ENCODE measurements around the gene DUSP14.
A peak's percentile ranks its signal among the peaks of the same experiment; 100 is the strongest.
"Not testable (repeated sequence)": the region's sequence is repeated elsewhere in the genome, so short reads cannot be mapped to it uniquely, and the experiment has no call there.

Gene DUSP14

DNA sequence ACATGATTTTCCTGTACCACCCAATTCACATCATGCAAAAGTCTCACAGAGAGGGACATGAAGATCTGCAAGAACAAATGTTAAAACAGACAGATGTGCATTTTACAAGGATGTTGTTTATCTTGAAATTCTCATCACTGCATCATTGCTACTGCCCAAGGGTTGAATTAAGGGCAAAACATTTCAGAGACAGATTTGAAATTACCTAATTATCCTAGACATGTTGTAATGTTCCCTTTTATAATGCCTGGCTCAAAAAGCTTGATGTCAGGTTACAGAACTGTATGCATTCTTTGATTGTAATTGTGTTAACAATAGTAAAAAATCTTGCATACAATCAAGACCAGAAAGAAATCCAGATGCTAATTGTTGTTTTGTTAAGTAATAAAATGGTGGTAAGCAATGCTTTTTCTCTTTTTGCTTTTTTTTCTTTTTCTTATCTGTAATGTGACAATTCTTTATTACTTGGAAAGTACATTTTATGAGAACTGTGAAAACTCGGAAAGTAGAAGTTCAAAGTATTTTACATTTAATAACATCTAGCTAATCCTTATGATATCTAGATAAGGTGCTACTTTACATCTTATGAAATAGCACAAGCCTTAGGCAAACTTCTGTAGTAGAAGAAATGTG is 3.6 kb upstream of the DUSP14 start:
- no peak for DNase-seq

DNA sequence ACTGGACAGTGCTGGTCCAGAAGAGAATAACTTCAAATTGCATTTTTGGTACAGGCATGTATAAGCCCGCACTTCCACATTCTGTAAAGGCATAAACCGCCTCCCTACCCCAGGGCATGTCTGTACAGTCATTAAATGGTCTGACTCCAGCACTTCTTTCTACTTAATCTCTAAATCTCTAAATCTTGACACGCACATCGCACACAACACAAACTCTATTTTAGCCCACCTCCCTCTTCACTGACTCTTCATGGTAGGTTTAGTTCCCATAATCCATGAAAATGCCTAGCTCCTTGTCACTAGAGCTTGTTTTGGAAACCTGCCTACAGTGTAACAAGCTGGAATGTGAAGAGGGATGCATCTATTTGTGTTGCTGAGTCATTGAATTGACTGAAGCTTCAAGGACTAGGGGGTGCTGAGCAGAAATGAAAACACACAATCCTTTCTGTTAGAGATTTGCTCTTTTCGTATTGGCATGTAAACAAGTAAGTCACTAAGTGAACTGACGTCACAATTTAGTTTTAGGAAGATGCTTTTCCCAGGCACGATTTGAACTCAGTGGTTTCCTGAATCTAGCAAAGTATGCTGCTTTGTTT is 1.6 kb upstream of the DUSP14 start:
- peak; percentile 89 for DNase-seq

DNA sequence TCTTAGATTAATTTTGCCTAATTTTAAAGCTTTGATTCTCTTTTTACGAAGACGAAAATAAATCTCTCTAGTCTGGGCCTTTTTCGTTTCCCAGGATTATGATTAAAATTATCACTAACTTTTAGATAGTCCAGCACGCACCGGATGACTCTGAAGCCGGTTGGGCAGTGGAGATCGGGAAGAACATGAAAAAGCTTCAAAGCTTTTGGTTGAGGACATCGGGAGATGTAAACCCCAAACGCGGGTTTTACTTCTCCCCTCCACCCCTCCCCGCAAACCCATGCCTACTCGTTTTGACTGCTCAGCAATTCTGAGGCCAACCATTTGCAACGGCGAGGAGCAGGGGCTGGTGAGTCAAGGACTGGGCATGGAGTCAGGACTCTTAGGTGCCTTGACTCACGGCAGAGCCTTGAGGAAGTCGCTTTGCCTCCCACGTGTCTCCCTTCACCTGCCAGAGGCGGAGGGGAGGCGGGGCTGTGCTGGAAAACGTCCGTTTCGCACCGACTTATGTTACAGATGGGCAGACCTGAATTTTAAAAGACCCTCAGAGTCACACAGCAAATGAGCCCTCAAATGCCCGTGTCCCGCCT is 989 bp upstream of the DUSP14 start:
- peak; percentile 69 for DNase-seq

DNA sequence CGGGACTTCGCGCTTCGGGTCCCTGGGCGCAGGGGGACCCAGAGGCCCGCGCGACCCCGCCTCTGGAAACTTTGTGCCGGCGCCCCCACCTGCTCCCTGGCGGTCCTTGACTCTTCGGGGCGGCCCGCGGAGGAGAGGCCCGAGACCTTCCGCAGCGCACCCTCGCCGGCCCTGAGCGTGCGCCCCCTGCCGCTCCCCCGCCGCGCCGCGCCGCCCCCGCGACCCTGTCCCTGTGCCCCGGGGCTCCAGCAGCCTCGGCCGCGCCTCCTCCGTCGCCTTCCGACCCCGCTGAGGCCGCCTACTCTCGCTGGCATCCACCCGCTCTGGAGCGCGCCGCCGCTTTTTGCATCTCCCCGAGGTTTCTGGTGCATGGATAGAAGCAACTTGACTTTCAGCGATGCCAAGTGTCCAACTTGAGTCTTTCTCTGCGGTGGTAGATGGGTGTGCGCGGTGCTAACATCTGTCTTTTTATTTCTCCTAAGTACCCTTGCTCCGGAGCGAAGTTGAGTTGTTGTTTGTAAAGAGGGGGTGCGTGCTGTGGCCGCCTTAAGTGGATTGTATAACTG is 414 bp downstream of the DUSP14 start:
- DNase-seq: peak; percentile 70

DNA sequence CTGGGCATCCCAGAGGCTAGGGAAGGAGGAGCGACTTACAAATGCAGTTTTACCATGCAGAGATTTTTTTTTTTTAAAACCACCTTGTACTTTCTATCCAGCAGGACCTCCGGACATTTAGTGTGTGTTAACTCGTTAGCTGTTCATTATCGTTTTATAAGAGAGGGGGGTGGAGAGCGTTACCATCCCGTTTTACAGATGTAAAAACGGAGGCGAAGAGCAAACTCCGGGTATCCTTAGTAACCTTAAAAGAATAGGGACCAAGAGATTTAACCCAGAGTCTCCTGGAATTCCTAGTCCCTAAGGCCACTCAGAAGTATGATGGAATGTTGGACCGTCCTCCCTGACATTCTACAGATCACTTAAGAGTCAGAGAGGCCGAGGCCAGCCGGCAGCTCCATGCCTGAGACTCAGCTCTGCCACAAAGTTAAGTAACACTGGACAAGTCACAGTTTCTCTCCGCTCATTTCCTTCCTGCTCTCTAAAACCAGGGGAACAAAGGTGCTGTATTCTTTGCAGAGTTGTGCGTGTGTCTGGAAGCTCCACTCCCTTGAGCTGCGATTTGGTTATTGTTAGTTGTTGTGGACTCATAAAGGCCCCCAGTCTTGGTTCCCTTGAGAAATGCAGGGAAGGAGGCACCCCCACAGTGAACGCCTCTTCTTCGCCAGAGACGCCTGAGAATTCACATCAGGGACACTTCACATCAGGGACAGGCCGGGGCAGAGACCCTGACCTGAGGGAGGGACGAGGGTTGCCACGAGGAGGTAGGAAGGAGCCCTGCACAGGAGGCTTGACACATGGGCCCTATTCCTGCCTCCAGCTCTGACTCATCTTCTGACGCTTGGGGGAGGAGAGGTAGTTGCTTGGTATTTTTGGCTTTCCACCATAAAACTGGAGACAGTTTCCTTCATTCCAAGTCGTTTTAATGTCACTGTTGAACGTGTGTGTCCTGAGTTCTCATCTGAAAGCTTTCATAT is 1.2 kb downstream of the DUSP14 start:
- no peak for DNase-seq

DNA sequence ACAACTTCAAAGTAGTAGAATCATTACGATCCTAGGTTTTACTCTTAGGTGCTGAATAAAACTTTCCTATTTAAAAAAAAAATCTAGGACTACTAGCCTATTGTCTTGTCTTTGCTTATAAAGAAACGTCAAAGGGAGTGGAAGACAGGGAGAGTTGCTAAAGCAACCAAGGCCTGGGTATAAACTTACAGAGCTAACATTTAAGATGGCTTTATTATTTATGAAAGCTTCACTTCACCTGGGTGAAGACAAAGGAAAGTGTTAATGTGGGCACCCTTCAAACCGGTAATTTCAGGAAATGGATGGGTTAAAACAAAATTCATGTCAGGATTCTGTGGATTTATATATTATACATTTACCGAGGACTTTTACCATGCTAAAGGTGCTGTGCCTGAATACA is 2.5 kb downstream of the DUSP14 start:
- no peak for DNase-seq

DNA sequence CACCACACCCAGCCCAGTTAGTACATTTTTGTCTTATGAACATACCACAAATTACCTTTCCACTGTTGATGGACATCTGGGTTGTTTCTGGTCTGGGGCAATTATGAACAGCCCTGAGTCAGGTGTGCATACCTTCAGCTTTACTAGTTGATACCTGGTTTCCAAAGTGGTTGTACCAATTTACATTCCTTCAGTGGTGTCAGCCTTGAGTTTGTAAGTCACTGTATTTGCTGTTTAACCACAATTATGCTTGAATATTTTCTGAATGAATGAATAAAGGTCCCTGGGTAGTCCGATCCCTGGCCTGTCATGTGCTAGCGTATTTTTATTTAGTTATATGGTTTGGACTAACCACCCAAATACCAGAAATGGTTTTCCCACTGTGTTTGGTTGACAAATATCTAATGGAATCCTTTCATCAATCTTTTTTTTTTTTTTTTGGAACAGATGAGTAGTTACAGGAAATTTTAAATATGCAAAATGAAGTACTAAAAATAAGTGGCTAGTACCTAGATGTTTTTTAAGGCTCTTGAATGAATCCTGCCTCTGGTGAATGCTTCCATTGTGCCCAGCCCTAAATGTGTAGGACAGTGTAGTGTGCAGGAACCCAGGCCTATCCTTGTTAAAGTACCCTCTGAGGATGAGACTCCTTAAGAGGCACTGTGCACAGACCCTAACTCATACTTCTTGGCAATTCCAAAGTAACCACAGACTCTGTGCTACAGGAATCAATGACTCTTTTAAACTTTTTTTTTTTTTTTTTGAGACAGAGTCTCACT is 3.7 kb downstream of the DUSP14 start:
- no peak for DNase-seq

DNA sequence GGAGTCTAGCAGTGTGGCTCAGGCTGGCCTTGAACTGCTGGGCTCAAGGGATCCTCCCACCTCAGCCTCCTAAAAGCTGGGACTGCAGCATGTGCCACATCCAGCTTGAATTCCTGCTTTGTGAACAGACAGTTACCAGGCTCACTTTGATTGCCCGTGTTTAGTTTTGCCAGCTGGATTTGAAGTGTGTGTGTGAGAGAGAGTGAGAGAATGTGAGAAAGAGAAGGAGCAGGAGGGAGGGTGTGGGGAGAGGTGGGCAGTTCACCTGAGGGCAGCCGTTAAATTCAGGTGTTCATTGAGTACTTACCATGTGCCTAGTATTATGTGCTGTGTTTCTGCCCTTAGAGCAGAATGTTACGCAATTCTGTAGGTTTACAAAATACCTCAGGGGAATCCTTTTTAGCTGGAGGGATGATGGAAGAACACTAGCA is 4.7 kb downstream of the DUSP14 start:
- no peak for DNase-seq

DNA sequence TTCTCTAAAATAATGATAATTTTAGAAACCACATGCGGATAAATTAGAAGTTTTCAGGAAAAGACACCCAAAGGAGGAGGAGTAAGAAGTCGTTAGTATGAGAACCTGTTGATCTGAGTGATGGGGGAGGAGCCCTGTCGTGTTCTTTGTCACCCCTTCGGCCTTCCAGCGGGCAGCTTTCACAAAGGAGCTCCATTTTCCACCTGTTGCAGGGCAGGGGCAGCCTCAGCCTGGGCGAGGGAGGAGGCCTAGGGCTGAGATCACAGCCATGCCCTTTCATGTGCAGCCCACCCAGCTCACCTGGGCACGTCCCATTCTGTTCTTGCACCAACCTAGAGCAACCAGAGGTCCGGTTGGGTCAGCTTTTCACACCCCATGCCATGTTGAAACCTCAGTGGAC is 5.3 kb downstream of the DUSP14 start:
- no peak for DNase-seq

DNA sequence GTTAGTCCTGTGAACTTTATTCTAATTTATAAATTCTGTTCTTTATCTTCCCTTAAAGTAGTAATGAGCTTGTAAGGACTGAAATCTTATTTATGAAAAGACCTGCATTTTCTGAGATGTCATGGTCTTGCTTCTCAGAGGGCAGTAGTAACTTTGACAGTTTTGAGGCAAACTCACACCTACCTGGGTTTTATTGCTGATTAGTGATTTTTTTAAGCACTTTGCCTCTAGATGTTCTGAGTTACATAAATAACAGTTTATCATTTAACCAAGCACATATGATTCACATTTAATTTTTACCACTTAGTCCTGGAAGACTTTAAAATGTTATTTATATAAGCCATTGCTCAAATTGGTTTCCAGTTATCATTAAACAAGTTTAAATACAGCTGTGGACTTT is 10.7 kb downstream of the DUSP14 start:
- DNase-seq: no peak

DNA sequence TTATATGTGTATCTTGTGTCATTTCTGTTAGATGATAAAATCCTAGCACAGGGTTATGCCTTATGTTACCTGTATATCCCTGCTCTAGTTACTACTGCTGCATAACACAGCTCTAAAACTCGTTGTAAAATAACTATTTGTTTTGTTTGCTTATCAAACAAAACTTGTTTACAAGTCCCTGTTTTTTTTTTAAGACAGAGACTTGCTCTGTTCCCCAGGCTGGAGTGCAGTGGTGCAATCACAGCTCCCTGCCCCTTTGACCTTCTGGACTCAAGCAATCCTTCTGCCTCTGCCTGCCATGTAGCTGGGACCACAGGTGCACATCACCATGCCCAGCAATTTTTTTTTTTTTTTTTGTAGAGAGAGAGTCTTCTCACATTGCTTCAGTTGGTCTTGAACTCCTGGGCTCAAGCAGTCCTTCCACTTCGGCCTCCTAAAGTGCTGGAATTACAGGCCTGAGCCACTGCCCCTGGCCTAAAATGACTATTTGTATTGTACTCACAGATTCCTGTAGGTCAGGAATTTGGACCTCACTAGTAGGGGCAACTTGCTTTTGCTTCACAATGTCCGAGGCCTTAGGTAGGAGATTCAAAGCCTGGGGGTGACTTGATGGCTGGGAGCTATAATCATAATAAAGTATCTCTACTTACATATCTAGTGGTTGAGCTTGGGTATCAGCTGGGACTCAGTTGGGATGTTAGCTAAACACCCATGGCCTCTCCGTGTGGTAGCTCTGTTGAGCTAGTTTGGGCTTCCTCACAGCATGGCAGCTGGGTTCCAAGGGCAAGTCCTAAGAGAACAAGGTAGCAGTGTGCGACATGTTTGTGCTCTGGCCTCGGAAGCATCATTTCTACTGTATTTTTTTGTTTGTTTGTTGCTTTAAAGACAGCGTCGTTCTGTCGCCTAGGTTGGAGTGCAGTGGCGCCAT is 12.6 kb downstream of the DUSP14 start:
- no peak for DNase-seq

DNA sequence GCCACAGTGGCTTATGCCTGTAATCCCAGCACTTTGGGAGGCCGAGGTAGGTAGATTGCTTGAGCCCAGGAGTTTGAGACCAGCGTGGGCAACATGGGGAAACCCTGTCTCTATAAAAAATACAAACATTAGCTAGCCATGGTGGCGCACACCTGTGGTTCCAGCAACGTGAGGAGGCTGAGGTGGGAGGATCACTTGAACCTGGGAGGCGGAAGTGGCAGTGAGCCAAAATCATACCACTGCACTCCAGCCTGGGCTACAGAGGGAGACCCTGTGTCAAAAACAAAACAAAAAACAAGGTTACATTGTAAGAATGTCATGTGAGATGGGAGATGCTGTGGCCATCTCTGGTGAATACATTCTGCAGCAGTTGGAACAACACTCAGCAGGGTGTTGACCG is 13.5 kb downstream of the DUSP14 start:
- no peak for DNase-seq

DNA sequence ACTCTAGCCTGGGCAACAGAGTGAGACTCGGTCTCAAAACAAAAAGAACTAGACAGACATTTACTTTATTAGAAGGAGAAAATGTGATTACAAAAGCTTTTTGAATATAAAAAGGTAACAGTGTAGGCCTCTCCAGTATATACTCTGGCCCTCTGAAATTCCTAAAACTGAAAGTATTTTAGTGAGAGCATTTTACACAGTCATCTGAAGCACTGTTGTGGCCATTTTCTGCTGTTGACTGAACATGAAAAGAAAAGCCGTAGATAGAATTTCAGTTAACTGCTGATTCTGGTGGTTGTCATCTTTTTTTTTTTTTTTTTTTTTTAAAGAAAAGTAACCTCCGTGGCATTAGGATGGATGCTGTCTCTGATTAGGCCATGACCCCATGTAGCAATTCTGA is 15.6 kb downstream of the DUSP14 start:
- no peak for DNase-seq

DNA sequence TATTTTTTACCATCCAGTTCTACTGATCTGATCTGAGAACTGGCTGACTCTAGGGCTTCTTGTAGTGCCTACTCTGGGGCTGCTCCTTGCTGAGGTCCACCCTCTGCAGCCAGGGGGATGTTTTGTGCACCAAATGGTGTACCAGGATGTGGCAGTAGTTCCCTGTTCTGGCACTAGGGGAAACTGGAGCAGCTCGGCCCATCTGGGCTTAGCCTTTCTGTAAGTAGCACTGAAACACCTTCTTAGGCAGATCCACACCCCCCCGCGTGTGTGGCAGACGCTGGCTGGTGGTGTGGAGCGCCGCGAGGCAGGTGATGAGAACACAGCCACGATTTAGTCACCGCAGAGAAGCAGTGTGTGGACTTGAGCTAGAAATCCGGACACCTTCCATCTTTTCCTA is 17.0 kb downstream of the DUSP14 start:
- DNase-seq: no peak

DNA sequence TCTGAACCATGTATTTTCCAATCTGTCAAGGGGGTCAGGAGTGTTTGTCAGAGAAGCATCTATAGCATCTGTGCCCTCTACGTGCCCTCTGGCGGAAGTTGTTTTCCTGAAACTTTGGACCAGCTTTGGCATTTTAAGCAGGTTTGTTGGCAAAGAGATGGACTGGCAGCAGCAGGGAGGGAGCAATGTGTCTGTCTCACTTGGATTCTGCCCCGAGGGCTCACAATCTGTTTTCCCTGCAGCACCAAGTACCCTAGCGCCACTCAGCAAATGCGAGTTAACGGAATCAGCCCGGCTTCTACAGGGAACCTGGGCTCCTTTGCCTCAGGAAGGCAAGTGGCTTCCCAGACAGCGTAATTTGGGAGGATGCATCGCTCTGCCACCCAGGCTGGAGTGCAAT is 17.4 kb downstream of the DUSP14 start:
- DNase-seq: no peak

DNA sequence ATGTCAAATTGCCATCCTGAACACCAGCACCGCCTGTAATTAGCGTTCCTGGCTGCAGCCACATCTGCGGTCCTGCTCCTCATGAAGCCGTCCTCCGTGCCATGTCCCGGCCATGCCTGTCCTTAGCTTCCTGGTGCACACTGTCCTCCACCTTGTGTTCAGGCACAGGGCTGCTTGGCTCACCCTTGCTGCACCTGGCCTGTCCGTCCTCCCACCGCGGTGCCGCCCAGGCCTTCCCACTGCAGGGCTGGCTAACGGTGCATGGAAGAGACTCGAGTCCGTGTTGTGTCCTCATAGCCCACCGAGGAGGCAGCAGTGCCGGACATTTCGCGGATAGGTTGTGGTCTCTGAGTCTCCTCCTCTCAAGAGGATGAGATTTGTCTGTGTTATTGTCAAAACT is 20.4 kb downstream of the DUSP14 start:
- no peak for DNase-seq

DNA sequence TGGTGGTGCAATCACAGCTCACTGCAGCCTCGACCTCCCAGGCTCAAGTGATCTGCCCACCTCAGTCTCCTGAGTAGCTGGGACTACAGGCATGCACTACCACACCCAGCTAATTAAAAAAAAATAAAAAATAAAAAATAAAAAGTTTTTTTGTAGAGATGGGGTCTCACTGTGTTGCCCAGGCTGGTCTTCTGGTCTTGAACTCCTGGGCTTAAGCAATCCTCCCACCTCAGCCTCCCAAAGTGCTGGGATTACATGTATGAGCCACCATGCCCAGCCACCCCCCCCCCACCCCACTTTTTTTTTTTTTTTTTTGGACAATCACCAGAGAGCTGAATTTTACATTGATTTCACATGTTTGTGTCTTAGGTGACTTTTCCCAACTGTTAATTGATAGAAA is 22.0 kb downstream of the DUSP14 start:
- DNase-seq: not testable (repeated sequence)

DNA sequence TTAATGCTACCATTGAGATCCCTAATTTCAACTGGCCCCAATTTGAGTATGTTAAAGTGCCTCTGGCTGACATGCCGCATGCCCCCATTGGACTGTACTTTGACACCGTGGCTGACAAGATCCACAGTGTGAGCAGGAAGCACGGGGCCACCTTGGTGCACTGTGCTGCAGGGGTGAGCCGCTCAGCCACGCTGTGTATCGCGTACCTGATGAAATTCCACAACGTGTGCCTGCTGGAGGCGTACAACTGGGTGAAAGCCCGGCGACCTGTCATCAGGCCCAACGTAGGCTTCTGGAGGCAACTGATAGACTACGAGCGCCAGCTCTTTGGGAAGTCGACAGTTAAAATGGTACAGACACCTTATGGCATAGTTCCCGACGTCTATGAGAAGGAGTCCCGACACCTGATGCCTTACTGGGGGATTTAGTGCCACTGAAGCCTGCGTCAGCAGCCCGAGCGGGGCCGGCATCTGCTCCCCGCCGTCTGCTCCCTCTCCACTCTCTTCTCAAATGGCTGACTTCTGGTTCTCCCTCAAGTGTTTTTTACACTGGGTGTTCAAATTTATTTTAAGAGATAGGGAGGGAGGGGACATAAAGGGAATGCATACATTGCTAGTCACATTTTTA is 22.9 kb downstream of the DUSP14 start:
- no peak for DNase-seq

DNA sequence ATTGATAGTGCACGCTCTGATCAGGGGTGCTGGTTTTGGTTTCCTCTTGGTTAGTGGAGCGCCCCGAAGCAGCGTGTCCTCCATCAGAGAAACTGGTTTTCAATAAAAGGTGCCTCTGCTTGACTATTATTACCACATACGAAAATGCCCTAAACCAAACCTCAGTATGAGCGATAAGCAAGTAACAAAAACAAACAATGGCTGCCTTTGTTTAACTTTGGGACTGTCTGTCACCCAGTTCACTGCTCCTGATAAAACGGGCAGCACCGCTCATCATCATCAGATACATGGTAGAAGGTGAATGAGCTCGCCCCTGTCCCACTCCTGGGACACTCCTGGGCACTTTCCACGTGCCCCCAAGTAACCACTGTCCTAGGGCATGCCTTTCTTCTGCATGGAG is 24.0 kb downstream of the DUSP14 start:
- DNase-seq: no peak

DNA sequence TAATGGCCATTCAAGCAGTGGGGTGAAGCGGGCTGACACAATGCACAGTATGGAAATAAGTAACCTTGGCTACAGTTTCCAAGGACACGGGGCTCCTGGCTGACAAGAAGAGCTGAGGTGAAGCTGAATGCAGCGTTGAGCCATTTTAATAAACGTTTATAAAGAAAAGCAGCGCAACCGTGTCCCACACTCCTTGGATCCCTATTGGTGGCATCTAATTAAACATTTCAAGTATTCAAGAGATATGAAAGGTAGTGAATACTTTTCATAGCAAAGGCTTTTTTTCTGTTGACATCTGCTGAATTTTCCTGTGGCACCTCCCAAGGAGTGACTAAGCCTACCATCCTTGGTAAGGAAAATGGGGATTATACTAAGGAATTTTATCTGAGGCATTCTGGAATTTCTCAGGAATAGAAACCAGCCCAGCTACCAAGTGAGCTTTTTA is 26.5 kb downstream of the DUSP14 start:
- peak; percentile 80 for DNase-seq

DNA sequence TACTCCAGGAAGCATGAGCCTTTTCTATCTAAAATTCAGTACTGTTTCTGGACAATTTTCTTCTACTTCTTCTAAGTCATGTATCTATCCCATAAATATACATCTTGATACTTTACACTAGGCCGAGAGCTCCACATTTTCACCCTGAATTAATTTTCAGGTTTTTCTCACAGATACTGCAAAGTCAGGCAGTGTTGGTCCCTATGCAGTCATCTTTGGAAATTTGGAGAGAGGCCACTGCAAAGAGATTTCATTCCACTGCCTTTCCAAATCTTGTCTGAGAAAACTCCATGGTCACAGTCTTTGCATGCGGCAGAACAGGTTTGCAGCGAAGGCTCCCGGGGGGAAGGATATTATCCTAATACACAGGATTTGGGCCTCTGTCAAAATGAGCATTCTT is 28.2 kb downstream of the DUSP14 start:
- no peak for DNase-seq

All from DMS79 treated with DMSO at 0.1 percent for 48 hours (cell line).